Measurements from ENCODE around the gene MOGAT1. TPM values are rescaled to one million over a fixed set of nuclear protein-coding genes. Genes with fewer than 3 reads are reported as not detected.

MOGAT1 gene
- total and polyA plus RNA-seq, 2 of the 4 experiments (the other 2 are of a cell fraction) = not detected

- TF ChIP-seq BHLHE40 (IDR thresholded peaks at IDR 0.05; ENCODE audit: low read depth, low read length) = no peak
Observed at GRCh38 chr2:222733846-222734702, 62.6 kb downstream of the MOGAT1 start (continued).

GRCh38 chr2:222734703-222735014 is 63.2 kb downstream of the MOGAT1 start:
- Histone ChIP-seq H2AFZ (replicated peaks; ENCODE audit: low read length, poor library complexity) (no peak overlapping the region), H4K8ac (ENCODE audit: low read depth in 2 of 2, low read length in 2 of 2) (no peak overlapping the region), H3K27me3 (ENCODE audit: control insufficient read depth, insufficient read depth, low read length) (no peaks in the 10 kb centered on the region), H3K9me3 (ENCODE audit: control insufficient read depth, insufficient read depth, low read length) (no peaks in the 10 kb centered on the region), H2BK15ac (ENCODE audit: low read depth, low read length) (no peak overlapping the region), H2BK20ac (ENCODE audit: low read depth, low read length) (no peak overlapping the region), H3K36me3 (ENCODE audit: control insufficient read depth, insufficient read depth, low read length) (no peaks in the 10 kb centered on the region), H2AK9ac (replicated peaks; ENCODE audit: low read depth, low read length, poor library complexity) (no peak overlapping the region), H3K4me2 (ENCODE audit: low read depth, low read length) (no peak overlapping the region), H3K14ac (replicated peaks; ENCODE audit: low read depth, low read length) (no peak overlapping the region), H3K18ac (ENCODE audit: low read depth, low read length) (no peak overlapping the region), H2AK5ac (ENCODE audit: low read depth, low read length) (no peak overlapping the region), H2BK120ac (ENCODE audit: low read depth, low read length) (no peak overlapping the region), H2BK5ac (ENCODE audit: low read depth, low read length, poor library complexity, severe bottlenecking) (no peak overlapping the region), H3K56ac (ENCODE audit: extremely low read depth, insufficient read depth, low read length) (no peak overlapping the region), H4K20me1 (ENCODE audit: insufficient read depth, low read length) (no peaks in the 10 kb centered on the region), H3K23ac (ENCODE audit: low read depth, low read length) (no peak overlapping the region), H3K4ac (ENCODE audit: low read depth, low read length) (no peak overlapping the region), H3K4me1 (ENCODE audit: control insufficient read depth, insufficient read depth, low read length) (peaks cover 19% of the 10 kb centered on the region), H3K79me1 (ENCODE audit: low read depth in 1 of 2, low read length in 2 of 2) (no peaks in the 10 kb centered on the region), H3K9me1 (ENCODE audit: insufficient read depth, low read length) (peaks cover 3% of the 10 kb centered on the region; the same call in 1 of the 2 replicates), H3K4me3 (ENCODE audit: insufficient read depth, low read depth, low read length) (no peak overlapping the region), H3K9ac (ENCODE audit: low read depth, low read length) (no peak overlapping the region), H3K27ac (ENCODE audit: insufficient read depth, low read length) (no peak overlapping the region), H4K5ac (ENCODE audit: low read depth, low read length) (no peak overlapping the region), H4K91ac (ENCODE audit: insufficient read depth, low read depth, low read length) (no peak overlapping the region)
- dilution Hi-C loops (cut with HindIII; ENCODE audit: low sequenced_read_pairs, unreplicated experiment) = no loop called here
- CTCF ChIA-PET = interaction anchor here (0.5 kb wide), 1 partner anchor 10 kb away, joined by 3 read pairs; no protein-coding TSS in a partner anchor
- intact Hi-C loops (cut with micrococcal nuclease) = no loop called here
- TF ChIP-seq USF2 (IDR thresholded peaks at IDR 0.05; ENCODE audit: low read depth, low read length) = no peak
- TF ChIP-seq NFE2L2 (IDR thresholded peaks at IDR 0.05; ENCODE audit: low read depth, low read length) = no peak
- no peak for TF ChIP-seq ELK1 (IDR thresholded peaks at IDR 0.05; ENCODE audit: borderline replicate concordance, low read depth, low read length)
- TF ChIP-seq POLR2A (IDR thresholded peaks at IDR 0.05; ENCODE audit: low read depth, low read length) = no peak
- TF ChIP-seq MAFK (IDR thresholded peaks at IDR 0.05; ENCODE audit: low read depth, low read length) = no peak
- TF ChIP-seq RAD21 (IDR thresholded peaks at IDR 0.05; ENCODE audit: low read length) = no peak
- no peak for TF ChIP-seq CEBPB (IDR thresholded peaks at IDR 0.05; ENCODE audit: low read depth, low read length)
- TF ChIP-seq MXI1 (IDR thresholded peaks at IDR 0.05; ENCODE audit: borderline replicate concordance, low read depth, low read length) = no peak
- no peak for TF ChIP-seq BHLHE40 (IDR thresholded peaks at IDR 0.05; ENCODE audit: low read depth, low read length)
- TF ChIP-seq FOS (IDR thresholded peaks at IDR 0.05; ENCODE audit: low read depth, low read length) = no peak
- no peak for TF ChIP-seq CTCF (conservative IDR thresholded peaks at IDR 0.05; ENCODE audit: low read depth, low read length)
- TF ChIP-seq RCOR1 (IDR thresholded peaks at IDR 0.05; ENCODE audit: insufficient replicate concordance, low read length) = no peak
- no peak for TF ChIP-seq CHD1 (IDR thresholded peaks at IDR 0.05; ENCODE audit: low read depth, low read length)
- in situ Hi-C loops (cut with MboI; ENCODE audit: low sequenced_read_pairs) = no loop called here
- DNase-seq (no peak), ATAC-seq (ENCODE audit: low read depth) (no peak)
- WGBS, 2 experiments (ENCODE audit: extremely low coverage in 2 of 2, insufficient read length in 1 of 2) = no CpG with 5 or more reads among the region's 1 CpG
- POLR2A ChIA-PET (ENCODE audit: unreplicated experiment) = no interaction called here
- BruUV-seq (replicated peaks) = no TSS peak
